Measurements from ENCODE around the gene CCR6. TPM values are rescaled to one million over a fixed set of nuclear protein-coding genes. Genes with fewer than 3 reads are reported as not detected.

CCR6 gene
- total RNA-seq, 4 donors from 2014 or later = not detected

DNA sequence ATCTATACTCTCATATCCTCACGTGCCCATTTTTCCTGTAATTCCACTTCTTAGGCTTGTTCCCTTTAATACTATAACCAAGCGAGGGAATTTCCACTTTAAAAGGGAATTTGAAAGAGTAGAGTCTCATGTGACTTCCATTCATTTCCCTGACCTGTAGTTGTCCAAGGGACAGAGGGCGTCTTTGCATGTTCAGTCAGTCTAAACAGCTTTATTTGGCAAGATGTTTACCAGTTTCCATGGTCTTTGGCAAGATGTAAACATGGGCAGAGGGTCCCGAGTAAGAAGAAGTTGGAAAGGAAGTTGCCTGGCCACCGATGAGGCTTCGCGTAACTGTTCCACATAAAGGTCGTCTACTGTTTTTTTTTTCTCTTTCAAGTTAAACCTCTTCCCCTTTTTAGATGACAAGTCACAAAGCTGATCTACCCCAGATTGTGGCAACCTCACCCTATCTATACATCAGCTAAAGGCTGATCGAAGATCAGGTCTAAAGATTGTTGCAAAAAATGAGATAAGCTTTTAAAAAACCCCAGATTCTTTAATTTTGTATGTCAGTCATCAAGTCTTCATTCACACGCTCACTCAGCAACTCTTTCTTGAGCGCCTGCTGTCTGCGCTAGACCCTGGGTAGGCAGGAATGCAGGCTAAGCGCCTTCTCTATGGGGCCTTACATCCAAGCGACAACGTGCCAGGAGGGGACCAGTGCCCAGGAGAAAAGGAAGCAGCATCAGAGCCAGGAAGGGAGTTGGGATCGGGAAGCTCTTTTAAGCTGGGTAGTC is 31.7 kb upstream of the CCR6 start:
- H3K27me3 ChIP-seq = no peaks in the 10 kb centered on the region
- intact Hi-C loops (cut with DNase I; ENCODE audit: low total_unique reads) = no loop called here
- TF ChIP-seq, protein P1, sequence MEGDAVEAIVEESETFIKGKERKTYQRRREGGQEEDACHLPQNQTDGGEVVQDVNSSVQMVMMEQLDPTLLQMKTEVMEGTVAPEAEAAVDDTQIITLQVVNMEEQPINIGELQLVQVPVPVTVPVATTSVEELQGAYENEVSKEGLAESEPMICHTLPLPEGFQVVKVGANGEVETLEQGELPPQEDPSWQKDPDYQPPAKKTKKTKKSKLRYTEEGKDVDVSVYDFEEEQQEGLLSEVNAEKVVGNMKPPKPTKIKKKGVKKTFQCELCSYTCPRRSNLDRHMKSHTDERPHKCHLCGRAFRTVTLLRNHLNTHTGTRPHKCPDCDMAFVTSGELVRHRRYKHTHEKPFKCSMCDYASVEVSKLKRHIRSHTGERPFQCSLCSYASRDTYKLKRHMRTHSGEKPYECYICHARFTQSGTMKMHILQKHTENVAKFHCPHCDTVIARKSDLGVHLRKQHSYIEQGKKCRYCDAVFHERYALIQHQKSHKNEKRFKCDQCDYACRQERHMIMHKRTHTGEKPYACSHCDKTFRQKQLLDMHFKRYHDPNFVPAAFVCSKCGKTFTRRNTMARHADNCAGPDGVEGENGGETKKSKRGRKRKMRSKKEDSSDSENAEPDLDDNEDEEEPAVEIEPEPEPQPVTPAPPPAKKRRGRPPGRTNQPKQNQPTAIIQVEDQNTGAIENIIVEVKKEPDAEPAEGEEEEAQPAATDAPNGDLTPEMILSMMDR (IDR thresholded peaks at IDR 0.05) = no peak
- TF ChIP-seq POLR2A (IDR thresholded peaks at IDR 0.05) = no peak
- H3K27ac ChIP-seq = no peak overlapping the region
- DNase-seq = no peak
- no peaks in the 10 kb centered on the region for H3K4me1 ChIP-seq
- H3K9me3 ChIP-seq = peaks cover 0 to 6% of the 10 kb centered on the region in 2 donors
- no peak overlapping the region for H3K4me3 ChIP-seq
- H3K36me3 ChIP-seq = no peaks in the 10 kb centered on the region

- H3K27ac ChIP-seq = no peak overlapping the region
- DNase-seq = no peak
- no peak for TF ChIP-seq POLR2A (IDR thresholded peaks at IDR 0.05)
- TF ChIP-seq, protein P1 (IDR thresholded peaks at IDR 0.05) = no peak
These were observed 31.1 kb upstream of the CCR6 start for GRCh38 chr6:167091805-167092107.

GRCh38 chr6:167092672-167093339 is 30.1 kb upstream of the CCR6 start:
- H3K36me3 ChIP-seq = no peaks in the 10 kb centered on the region
- no peaks in the 10 kb centered on the region for H3K4me1 ChIP-seq
- H3K27ac ChIP-seq = no peak overlapping the region
- TF ChIP-seq POLR2A (IDR thresholded peaks at IDR 0.05) = no peak
- TF ChIP-seq, protein P1 (IDR thresholded peaks at IDR 0.05) = no peak
- H3K4me3 ChIP-seq = no peak overlapping the region
- no peaks in the 10 kb centered on the region for H3K27me3 ChIP-seq
- intact Hi-C loops (cut with DNase I; ENCODE audit: low total_unique reads) = no loop called here
- no peak for DNase-seq
- no peaks in the 10 kb centered on the region for H3K9me3 ChIP-seq

More at GRCh38 chr6:167091805-167092107, 31.1 kb upstream of the CCR6 start:
- peaks cover 0 to 3% of the 10 kb centered on the region in 2 donors for H3K9me3 ChIP-seq
- no peaks in the 10 kb centered on the region for H3K27me3 ChIP-seq
- no peaks in the 10 kb centered on the region for H3K4me1 ChIP-seq
- H3K4me3 ChIP-seq = no peak overlapping the region
- intact Hi-C loops (cut with DNase I; ENCODE audit: low total_unique reads) = no loop called here
- no peaks in the 10 kb centered on the region for H3K36me3 ChIP-seq

GRCh38 chr6:167093406-167093921 is 29.4 kb upstream of the CCR6 start:
- H3K27ac ChIP-seq = no peak overlapping the region
- H3K36me3 ChIP-seq = no peaks in the 10 kb centered on the region
- H3K4me3 ChIP-seq = no peak overlapping the region
- H3K9me3 ChIP-seq = no peaks in the 10 kb centered on the region
- H3K27me3 ChIP-seq = no peaks in the 10 kb centered on the region
- TF ChIP-seq POLR2A (IDR thresholded peaks at IDR 0.05) = no peak
- TF ChIP-seq, protein P1 (IDR thresholded peaks at IDR 0.05) = no peak
- no peaks in the 10 kb centered on the region for H3K4me1 ChIP-seq
- intact Hi-C loops (cut with DNase I; ENCODE audit: low total_unique reads) = no loop called here
- DNase-seq = no peak

DNA sequence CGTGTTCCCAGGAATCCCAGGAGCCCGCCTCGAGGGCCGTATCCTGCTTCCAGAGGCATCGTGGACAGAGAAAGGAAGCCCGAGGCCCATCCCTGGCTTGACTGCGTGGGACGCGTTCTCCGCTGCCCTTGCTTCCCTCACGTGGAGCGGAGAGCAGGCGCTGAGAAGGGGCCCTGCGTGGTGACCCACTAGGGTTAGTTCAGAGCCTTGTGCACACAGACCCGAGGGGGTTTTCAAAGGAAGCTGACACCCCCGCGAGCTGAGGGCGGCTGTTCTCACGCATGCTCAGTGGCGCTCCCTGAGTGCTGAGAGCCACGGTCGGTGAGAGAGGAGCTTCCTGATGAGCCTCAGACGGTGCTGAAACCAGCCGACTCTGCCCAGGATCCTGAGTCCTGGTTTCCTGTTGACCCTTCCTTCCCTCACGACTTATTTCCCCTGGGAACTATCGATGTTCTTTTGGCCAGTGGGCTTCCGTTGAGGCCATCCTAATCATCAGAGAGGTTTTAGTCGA is 28.9 kb upstream of the CCR6 start:
- Histone ChIP-seq H3K4me1 (no peaks in the 10 kb centered on the region), H3K36me3 (no peaks in the 10 kb centered on the region), H3K4me3 (no peak overlapping the region), H3K9me3 (no peaks in the 10 kb centered on the region), H3K27me3 (no peaks in the 10 kb centered on the region), H3K27ac (no peak overlapping the region)
- DNase-seq = no peak
- TF ChIP-seq, protein P1 (IDR thresholded peaks at IDR 0.05) = no peak
- no peak for TF ChIP-seq POLR2A (IDR thresholded peaks at IDR 0.05)
- intact Hi-C loops (cut with DNase I; ENCODE audit: low total_unique reads) = no loop called here
